GM13976 (cell line): Measurements from ENCODE around the gene HTR4.

Experiments
- DNase-seq: peaks from one replicate; pipeline ENCODE4 v3.0.0; 2012; ENCODE audit warnings: low spot score
- in situ Hi-C: fragments of 300-500 bp; cut with MboI; formaldehyde crosslinking; loops from one replicate; pipeline ENCODE4 v1.12.0; 2022; ENCODE audit warnings: low sequenced_read_pairs, mixed read lengths, inconsistent platforms; ENCODE audit not compliant: unreplicated experiment
- TF ChIP-seq, protein P1 (sequence below): IDR thresholded peaks from 2 replicates; pipeline ENCODE4 v1.5.1; 2012; ENCODE audit warnings: borderline replicate concordance, mild to moderate bottlenecking; ENCODE audit not compliant: insufficient read depth; ENCODE audit errors: extremely low read depth, missing control alignments, control extremely low read depth

HTR4 gene

GRCh38 chr5:148565148-148565547, 89.2 kb downstream of the HTR4 start:
- in situ Hi-C loops: no loop called here
- TF ChIP-seq, protein P1, sequence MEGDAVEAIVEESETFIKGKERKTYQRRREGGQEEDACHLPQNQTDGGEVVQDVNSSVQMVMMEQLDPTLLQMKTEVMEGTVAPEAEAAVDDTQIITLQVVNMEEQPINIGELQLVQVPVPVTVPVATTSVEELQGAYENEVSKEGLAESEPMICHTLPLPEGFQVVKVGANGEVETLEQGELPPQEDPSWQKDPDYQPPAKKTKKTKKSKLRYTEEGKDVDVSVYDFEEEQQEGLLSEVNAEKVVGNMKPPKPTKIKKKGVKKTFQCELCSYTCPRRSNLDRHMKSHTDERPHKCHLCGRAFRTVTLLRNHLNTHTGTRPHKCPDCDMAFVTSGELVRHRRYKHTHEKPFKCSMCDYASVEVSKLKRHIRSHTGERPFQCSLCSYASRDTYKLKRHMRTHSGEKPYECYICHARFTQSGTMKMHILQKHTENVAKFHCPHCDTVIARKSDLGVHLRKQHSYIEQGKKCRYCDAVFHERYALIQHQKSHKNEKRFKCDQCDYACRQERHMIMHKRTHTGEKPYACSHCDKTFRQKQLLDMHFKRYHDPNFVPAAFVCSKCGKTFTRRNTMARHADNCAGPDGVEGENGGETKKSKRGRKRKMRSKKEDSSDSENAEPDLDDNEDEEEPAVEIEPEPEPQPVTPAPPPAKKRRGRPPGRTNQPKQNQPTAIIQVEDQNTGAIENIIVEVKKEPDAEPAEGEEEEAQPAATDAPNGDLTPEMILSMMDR: no peak
- DNase-seq: no peak

GRCh38 chr5:148563021-148563420, 91.3 kb downstream of the HTR4 start:
- TF ChIP-seq, protein P1: no peak
- DNase-seq: no peak
- in situ Hi-C loops: no loop called here

DNA sequence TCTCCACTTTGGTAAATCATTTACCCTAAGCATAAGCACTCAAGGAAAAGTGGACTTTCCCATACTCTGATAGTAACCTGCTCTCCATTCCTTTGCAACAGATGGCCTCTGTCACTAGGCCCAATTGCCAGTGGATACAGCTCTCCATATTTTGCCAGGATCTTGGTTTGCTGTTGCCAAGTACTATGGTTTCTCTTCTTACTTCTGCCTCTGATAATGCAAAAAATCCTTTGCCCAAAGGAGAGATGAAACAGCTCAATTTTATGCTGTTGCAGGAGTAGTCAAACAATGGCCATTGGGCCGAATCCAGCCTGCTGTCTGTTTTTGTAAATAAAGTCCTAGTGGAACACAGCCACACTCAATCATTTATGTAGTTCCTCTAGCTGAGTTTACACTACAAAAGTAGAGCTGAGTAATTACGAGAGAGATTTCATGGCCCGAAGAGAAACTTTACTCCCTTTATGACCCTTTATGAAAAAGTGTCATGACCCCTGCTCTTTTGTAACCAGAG, 92.5 kb downstream of the HTR4 start:
- in situ Hi-C loops: no loop called here
- no peak for DNase-seq
- TF ChIP-seq, protein P1: no peak

GRCh38 chr5:148559461-148559860, 94.9 kb downstream of the HTR4 start:
- in situ Hi-C loops: no loop called here
- TF ChIP-seq, protein P1: no peak
- DNase-seq: no peak

DNA sequence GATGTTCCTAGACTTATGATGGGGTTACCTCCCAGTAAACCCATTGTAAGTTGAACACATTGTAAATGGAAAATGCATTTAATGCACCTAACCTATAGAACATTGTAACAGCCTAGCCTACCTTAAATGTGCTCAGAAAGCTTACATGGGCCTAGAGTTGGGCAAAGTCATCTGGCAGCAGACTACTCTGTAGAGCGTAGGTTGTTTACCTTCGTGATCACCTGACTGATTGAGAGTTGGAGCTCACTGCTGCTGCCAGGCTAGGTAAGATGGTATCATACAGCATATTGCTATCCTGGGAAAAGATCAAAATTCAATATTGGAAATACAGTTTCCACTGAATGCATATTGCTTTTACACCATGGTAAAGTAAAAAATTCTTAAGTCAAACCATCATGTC, 95.4 kb downstream of the HTR4 start:
- in situ Hi-C loops: no loop called here
- DNase-seq: no peak
- TF ChIP-seq, protein P1: no peak

DNA sequence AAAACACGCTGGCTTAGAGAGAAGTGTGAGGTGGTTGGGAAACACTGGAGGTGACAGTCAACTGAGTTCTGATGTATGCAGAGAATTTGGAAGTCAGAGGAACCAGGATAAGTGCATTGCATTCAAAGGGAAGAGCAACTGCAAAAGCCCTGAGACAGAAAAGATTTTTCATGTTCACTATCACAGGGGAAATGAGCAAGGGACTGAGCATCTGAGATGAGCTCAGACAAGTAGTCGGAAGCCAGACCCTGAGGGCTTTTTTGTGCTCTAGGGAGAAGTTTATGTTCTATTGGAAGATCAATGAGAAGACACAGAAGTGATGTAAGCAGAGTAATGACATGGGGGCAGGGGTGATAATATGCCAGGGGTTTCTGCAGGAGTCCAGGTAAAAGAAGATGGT, 97.5 kb downstream of the HTR4 start:
- no peak for DNase-seq
- TF ChIP-seq, protein P1: no peak
- in situ Hi-C loops: no loop called here

DNA sequence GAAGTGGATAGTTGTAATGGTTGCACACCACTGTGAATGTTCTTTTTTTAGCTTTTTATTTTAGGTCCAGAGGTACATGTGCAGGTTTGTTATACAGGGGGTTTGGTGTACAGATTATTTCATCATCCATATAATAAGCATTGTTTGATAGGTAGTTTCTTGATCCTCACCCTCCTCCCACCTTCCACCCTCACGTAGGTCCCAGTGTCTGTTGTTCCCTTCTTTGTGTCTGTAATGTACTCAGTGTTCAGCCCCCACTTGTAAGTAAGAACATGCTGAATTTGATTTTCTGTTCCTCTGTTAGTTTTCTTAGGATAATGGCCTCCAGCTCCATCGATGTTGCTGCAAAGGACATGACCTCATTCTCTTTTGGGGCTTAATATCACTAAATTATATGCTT, 99.7 kb downstream of the HTR4 start:
- TF ChIP-seq, protein P1: no peak
- no peak for DNase-seq
- in situ Hi-C loops: no loop called here
